ENCODE data around the gene IRF2. TPM values are rescaled to one million over a fixed set of nuclear protein-coding genes. Genes with fewer than 3 reads are reported as not detected.
"Not testable (repeated sequence)": the region's sequence is repeated elsewhere in the genome, so short reads cannot be mapped to it uniquely, and the experiment has no call there.

The IRF2 gene
- total RNA-seq, 2 experiments from 2014 or later: 59.7 to 65.3 TPM

- H3K27ac Mint-ChIP-seq: no peak overlapping the region
- DNase-seq: no peak
- no peaks in the 10 kb centered on the region for H3K27me3 Mint-ChIP-seq (ENCODE audit: low read depth)
- peaks cover 4% of the 10 kb centered on the region for H3K36me3 Mint-ChIP-seq (ENCODE audit: low read depth)
- CTCF ChIA-PET: interaction anchor here (1.0 to 2.0 kb wide), 3 partner anchors 10 to 187 kb away, joined by 3 to 8 read pairs (median 3); no protein-coding TSS in a partner anchor
- no peak overlapping the region for H3K4me3 Mint-ChIP-seq
- POLR2A ChIA-PET: interaction anchor here (0.8 kb wide), 1 partner anchor 9 kb away, joined by 3 read pairs; no protein-coding TSS in a partner anchor
- H3K9me3 Mint-ChIP-seq (ENCODE audit: insufficient read depth): peaks cover 5% of the 10 kb centered on the region
- ATAC-seq: no peak
- H3K4me1 Mint-ChIP-seq (ENCODE audit: low read depth): peaks cover 21% of the 10 kb centered on the region
Observed at GRCh38 chr4:184347251-184348239, 126.8 kb downstream of the IRF2 start.

- Mint-ChIP-seq H3K4me3 (no peak overlapping the region), H3K27ac (no peak overlapping the region), H3K4me1 (ENCODE audit: low read depth) (peaks cover 21% of the 10 kb centered on the region), H3K9me3 (ENCODE audit: insufficient read depth) (peaks cover 5% of the 10 kb centered on the region), H3K27me3 (ENCODE audit: low read depth) (no peaks in the 10 kb centered on the region), H3K36me3 (ENCODE audit: low read depth) (peaks cover 4% of the 10 kb centered on the region)
- DNase-seq (no peak), ATAC-seq (no peak)
- ChIA-PET POLR2A (no interaction called here), CTCF (interaction anchor here (1.0 kb wide), 2 partner anchors 11 to 188 kb away, joined by 3 read pairs; no protein-coding TSS in a partner anchor)
Observed at GRCh38 chr4:184346682-184347081, 127.7 kb downstream of the IRF2 start.

GRCh38 chr4:184346273-184346672 is 128.1 kb downstream of the IRF2 start:
- CTCF ChIA-PET: interaction anchor here (0.8 to 1.0 kb wide), 2 partner anchors 11 to 82 kb away, joined by 3 read pairs; no protein-coding TSS in a partner anchor
- ATAC-seq; H3K36me3 Mint-ChIP-seq (ENCODE audit: low read depth); H3K9me3 Mint-ChIP-seq (ENCODE audit: insufficient read depth); H3K27ac Mint-ChIP-seq; DNase-seq; H3K4me3 Mint-ChIP-seq; H3K27me3 Mint-ChIP-seq (ENCODE audit: low read depth); POLR2A ChIA-PET: not testable (repeated sequence)
- peaks cover 21% of the 10 kb centered on the region for H3K4me1 Mint-ChIP-seq (ENCODE audit: low read depth)

DNA sequence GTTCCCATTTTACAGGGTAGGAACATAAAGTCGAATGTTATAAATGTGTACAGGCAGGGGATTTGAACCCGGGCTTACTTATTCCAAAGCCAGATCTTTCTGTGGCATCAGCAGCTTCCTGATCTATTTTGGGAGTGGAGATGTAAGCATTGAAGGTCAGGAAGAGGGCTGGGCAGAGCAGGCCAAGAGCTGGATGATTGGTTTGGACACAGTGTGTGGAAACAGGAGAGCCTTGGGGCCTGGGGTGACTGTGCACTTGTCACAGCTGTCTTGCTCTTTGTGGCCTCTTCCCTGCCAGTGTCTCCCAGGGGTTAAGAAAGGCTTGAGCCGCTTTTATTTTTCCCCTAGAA is 128.8 kb downstream of the IRF2 start:
- Mint-ChIP-seq H3K4me1 (ENCODE audit: low read depth) (peaks cover 21% of the 10 kb centered on the region), H3K27me3 (ENCODE audit: low read depth) (no peaks in the 10 kb centered on the region), H3K9me3 (ENCODE audit: insufficient read depth) (no peaks in the 10 kb centered on the region), H3K36me3 (ENCODE audit: low read depth) (no peaks in the 10 kb centered on the region), H3K4me3 (no peak overlapping the region), H3K27ac (no peak overlapping the region)
- CTCF ChIA-PET: interaction anchor here (0.8 kb wide), 1 partner anchor 81 kb away, joined by 3 read pairs; no protein-coding TSS in a partner anchor
- ATAC-seq (no peak), DNase-seq (no peak)
- POLR2A ChIA-PET: interaction anchor here (1.0 kb wide), 1 partner anchor 10 kb away, joined by 4 read pairs; no protein-coding TSS in a partner anchor

DNA sequence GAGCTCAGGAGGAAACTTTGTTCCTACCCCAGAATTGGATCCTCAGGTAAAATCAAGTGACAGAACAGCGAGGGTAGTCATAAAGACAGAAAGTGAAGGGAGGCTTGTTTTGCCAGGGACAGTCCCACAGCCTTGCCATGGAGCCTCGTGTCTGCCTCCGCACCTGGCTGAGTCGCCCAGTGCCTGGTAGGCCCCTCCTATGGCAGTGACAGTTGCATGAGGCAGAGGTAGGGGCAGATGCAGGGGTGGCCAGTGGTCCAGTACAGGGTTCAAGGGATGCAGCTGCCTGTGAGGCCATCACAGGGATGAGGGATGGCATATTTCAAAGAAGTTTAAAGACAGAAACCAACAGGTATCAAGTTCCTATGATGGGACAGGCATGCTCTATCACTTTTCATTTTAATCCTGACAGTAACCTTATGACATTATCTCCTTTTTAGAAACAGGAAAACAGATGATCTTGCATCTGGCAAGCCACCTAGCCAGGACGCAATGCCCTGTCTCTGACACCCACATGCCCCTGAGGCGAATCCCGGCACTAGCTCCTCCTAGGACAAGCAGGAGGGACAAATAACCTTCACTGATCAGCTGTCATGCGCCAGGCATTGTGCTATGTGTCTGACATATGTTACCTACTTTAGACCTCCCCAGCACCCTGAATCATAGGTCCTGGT is 129.3 kb downstream of the IRF2 start:
- peaks cover 21% of the 10 kb centered on the region for H3K4me1 Mint-ChIP-seq (ENCODE audit: low read depth)
- H3K36me3 Mint-ChIP-seq (ENCODE audit: low read depth): no peaks in the 10 kb centered on the region
- CTCF ChIA-PET: interaction anchor here (0.8 to 2.5 kb wide), 3 partner anchors 8 to 81 kb away, joined by 3 to 11 read pairs (median 4); no protein-coding TSS in a partner anchor
- POLR2A ChIA-PET: interaction anchor here (1.0 kb wide), 1 partner anchor 9 kb away, joined by 4 read pairs; no protein-coding TSS in a partner anchor
- no peak overlapping the region for H3K27ac Mint-ChIP-seq
- ATAC-seq (no peak), DNase-seq (no peak)
- H3K4me3 Mint-ChIP-seq: no peak overlapping the region
- no peaks in the 10 kb centered on the region for H3K9me3 Mint-ChIP-seq (ENCODE audit: insufficient read depth)
- no peaks in the 10 kb centered on the region for H3K27me3 Mint-ChIP-seq (ENCODE audit: low read depth)

DNA sequence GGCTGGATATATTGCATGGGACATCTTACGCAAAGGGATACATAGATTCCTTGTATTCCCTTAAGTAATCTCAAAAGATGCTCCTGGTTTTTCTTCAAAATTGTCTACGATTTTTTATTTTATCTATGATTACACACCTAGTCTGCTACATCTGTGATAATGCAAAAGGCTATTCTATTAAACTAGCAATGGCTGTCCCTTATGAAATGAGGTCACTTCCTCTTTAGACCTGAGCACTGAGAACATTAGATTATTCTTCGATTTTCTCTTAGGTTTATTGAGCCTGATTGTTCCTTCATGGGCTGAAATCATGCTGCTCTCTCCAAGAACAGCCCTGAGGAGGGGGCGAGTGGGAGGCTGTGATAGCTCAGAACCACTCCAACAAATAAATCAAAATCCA is 129.9 kb downstream of the IRF2 start:
- ChIA-PET POLR2A (interaction anchor here (1.0 to 1.1 kb wide), 2 partner anchors 7 to 9 kb away, joined by 3 to 4 read pairs; no protein-coding TSS in a partner anchor), CTCF (interaction anchor here (0.8 to 2.5 kb wide), 4 partner anchors 9 to 80 kb away, joined by 3 to 11 read pairs (median 5); no protein-coding TSS in a partner anchor)
- peaks cover 24% of the 10 kb centered on the region for H3K4me1 Mint-ChIP-seq (ENCODE audit: low read depth)
- H3K27me3 Mint-ChIP-seq (ENCODE audit: low read depth): no peaks in the 10 kb centered on the region
- ATAC-seq (no peak), DNase-seq (no peak)
- peak overlapping the region; percentile 81 for H3K4me3 Mint-ChIP-seq
- H3K27ac Mint-ChIP-seq: no peak overlapping the region
- H3K9me3 Mint-ChIP-seq (ENCODE audit: insufficient read depth): no peaks in the 10 kb centered on the region
- no peaks in the 10 kb centered on the region for H3K36me3 Mint-ChIP-seq (ENCODE audit: low read depth)

GRCh38 chr4:184343502-184344177 is 130.7 kb downstream of the IRF2 start:
- ChIA-PET CTCF (interaction anchor here (0.7 to 2.5 kb wide), 8 partner anchors 8 to 79 kb away, joined by 3 to 11 read pairs (median 4); no protein-coding TSS in a partner anchor), POLR2A (interaction anchor here (1.0 to 1.3 kb wide), 6 partner anchors 8 to 60 kb away, joined by 3 to 4 read pairs (median 3); no protein-coding TSS in a partner anchor)
- peak overlapping the region; percentile 86 for H3K27ac Mint-ChIP-seq
- H3K27me3 Mint-ChIP-seq (ENCODE audit: low read depth): no peaks in the 10 kb centered on the region
- ATAC-seq (peak; percentile 86), DNase-seq (peak; percentile 66)
- H3K36me3 Mint-ChIP-seq (ENCODE audit: low read depth): no peaks in the 10 kb centered on the region
- no peaks in the 10 kb centered on the region for H3K9me3 Mint-ChIP-seq (ENCODE audit: insufficient read depth)
- peaks cover 27% of the 10 kb centered on the region for H3K4me1 Mint-ChIP-seq (ENCODE audit: low read depth)
- H3K4me3 Mint-ChIP-seq: peak overlapping the region; percentile 81

DNA sequence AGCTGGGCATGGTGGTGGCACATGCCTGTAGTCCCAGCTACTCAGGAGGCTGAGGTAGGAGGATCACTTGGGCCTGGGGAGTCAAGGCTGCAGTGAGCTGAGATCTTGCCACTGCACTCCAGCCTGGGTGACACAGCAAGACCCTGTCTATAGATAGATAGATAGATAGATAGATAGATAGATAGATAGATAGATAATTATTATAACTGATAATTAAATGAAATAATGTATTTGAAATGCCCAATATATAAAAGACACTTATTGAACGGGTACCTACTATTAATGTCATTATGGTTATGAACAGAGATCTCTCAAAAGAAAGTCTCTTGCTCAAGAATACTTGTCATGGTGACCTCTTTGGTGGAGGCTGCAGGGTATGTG is 131.5 kb downstream of the IRF2 start:
- ChIA-PET POLR2A (interaction anchor here (1.1 to 1.3 kb wide), 4 partner anchors 12 to 60 kb away, joined by 3 to 4 read pairs (median 4); no protein-coding TSS in a partner anchor), CTCF (interaction anchor here (1.4 to 2.5 kb wide), 3 partner anchors 14 to 78 kb away, joined by 6 to 11 read pairs (median 9); no protein-coding TSS in a partner anchor)
- H3K4me3 Mint-ChIP-seq: peak overlapping the region; percentile 81
- H3K27ac Mint-ChIP-seq: peak overlapping the region; percentile 86
- H3K9me3 Mint-ChIP-seq (ENCODE audit: insufficient read depth); H3K27me3 Mint-ChIP-seq (ENCODE audit: low read depth); ATAC-seq; DNase-seq; H3K36me3 Mint-ChIP-seq (ENCODE audit: low read depth): not testable (repeated sequence)
- peaks cover 29% of the 10 kb centered on the region for H3K4me1 Mint-ChIP-seq (ENCODE audit: low read depth)

- ChIA-PET POLR2A (interaction anchor here (1.0 kb wide), 1 partner anchor 60 kb away, joined by 3 read pairs; no protein-coding TSS in a partner anchor), CTCF (interaction anchor here (1.1 to 2.5 kb wide), 3 partner anchors 8 to 78 kb away, joined by 3 to 11 read pairs (median 9); no protein-coding TSS in a partner anchor)
- Mint-ChIP-seq H3K4me3 (no peak overlapping the region), H3K27me3 (ENCODE audit: low read depth) (no peaks in the 10 kb centered on the region), H3K27ac (no peak overlapping the region), H3K4me1 (ENCODE audit: low read depth) (peaks cover 29% of the 10 kb centered on the region), H3K36me3 (ENCODE audit: low read depth) (peaks cover 2% of the 10 kb centered on the region), H3K9me3 (ENCODE audit: insufficient read depth) (no peaks in the 10 kb centered on the region)
- ATAC-seq: no peak
- no peak for DNase-seq
Observed at GRCh38 chr4:184342167-184342856, 132.0 kb downstream of the IRF2 start.

DNA sequence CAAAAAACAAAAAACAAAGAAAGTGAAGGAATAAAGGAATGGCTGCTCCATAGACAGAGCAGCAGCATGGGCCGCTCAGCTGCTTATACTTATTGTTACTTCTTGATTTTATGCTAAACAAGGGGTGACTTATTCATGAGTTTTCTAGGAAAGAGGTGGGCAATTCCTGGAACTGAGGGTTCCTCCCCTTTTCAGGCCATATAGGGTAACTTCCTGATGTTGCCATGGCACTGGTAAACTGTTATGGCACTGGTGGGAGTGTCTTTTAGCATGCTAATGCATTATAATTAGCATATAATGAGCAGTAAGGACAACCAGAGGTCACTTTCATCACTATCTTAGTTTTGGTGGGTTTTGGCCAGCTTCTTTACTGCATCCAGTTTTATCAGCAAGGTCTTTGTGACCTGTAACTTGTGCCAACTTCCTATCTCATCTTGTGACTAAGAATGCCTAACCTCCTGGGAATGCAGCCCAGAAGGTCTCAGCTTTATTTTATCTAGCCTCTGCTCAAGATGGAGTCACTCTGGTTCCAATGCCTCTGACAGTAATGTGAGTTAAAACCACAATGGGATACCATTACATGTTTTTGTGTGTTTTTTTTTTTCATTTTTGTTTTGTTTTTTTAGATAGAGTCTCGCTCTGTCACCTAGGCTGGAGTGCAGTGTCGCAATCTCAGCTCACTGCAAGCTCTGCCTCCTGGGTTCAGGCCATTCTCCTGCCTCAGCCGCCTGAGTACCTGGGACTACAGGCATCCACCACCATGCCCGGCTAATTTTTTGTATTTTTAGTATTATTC is 134.8 kb downstream of the IRF2 start:
- not testable (repeated sequence) for ATAC-seq; H3K36me3 Mint-ChIP-seq (ENCODE audit: low read depth)
- CTCF ChIA-PET: interaction anchor here (0.6 kb wide), 1 partner anchor 70 kb away, joined by 4 read pairs; no protein-coding TSS in a partner anchor

More for the DNA sequence above, 134.8 kb downstream of the IRF2 start:
- H3K9me3 Mint-ChIP-seq (ENCODE audit: insufficient read depth); POLR2A ChIA-PET; H3K4me3 Mint-ChIP-seq; H3K27ac Mint-ChIP-seq; H3K27me3 Mint-ChIP-seq (ENCODE audit: low read depth): not testable (repeated sequence)
- peaks cover 40% of the 10 kb centered on the region for H3K4me1 Mint-ChIP-seq (ENCODE audit: low read depth)
- peak; percentile 42 for DNase-seq

All from activated CD8-positive, alpha-beta T cell treated with anti-CD3 and anti-CD28 coated beads, Interleukin-2, amount 10 ng/mL, durations not matched to agents 7 days and 5 days (primary cell).